ENCODE measurements around the gene DPYSL3.

DPYSL3 gene

GRCh38 chr5:147434049-147434448 is 75.8 kb downstream of the DPYSL3 start:
- no peak for DNase-seq

- no peak for DNase-seq
Measured at GRCh38 chr5:147432323-147432722, 77.5 kb downstream of the DPYSL3 start.

- no peak for DNase-seq
Measured at GRCh38 chr5:147431586-147431985, 78.3 kb downstream of the DPYSL3 start.

GRCh38 chr5:147430628-147431027 is 79.2 kb downstream of the DPYSL3 start:
- DNase-seq: no peak

GRCh38 chr5:147427521-147428401 is 82.1 kb downstream of the DPYSL3 start:
- DNase-seq: no peak

GRCh38 chr5:147426640-147427327 is 83.1 kb downstream of the DPYSL3 start:
- DNase-seq: no peak

- no peak for DNase-seq
Measured at GRCh38 chr5:147418613-147419012, 91.3 kb downstream of the DPYSL3 start.

GRCh38 chr5:147417135-147417813 is 92.6 kb downstream of the DPYSL3 start:
- DNase-seq: no peak

GRCh38 chr5:147415651-147416050 is 94.2 kb downstream of the DPYSL3 start:
- no peak for DNase-seq

- DNase-seq: no peak
Measured at GRCh38 chr5:147413266-147413665, 96.6 kb downstream of the DPYSL3 start.

GRCh38 chr5:147412561-147412960 is 97.3 kb downstream of the DPYSL3 start:
- DNase-seq: no peak

GRCh38 chr5:147411359-147412319 is 98.2 kb downstream of the DPYSL3 start:
- DNase-seq: no peak

- DNase-seq: no peak
Measured at GRCh38 chr5:147410496-147411358, 99.1 kb downstream of the DPYSL3 start.

GRCh38 chr5:147408980-147409379 is 100.9 kb downstream of the DPYSL3 start:
- no peak for DNase-seq

- no peak for DNase-seq
Measured at GRCh38 chr5:147407094-147407681, 102.7 kb downstream of the DPYSL3 start.

- DNase-seq: no peak
Measured at GRCh38 chr5:147406636-147407035, 103.2 kb downstream of the DPYSL3 start.

GRCh38 chr5:147404706-147405105 is 105.2 kb downstream of the DPYSL3 start:
- DNase-seq: no peak

GRCh38 chr5:147403651-147404640 is 105.9 kb downstream of the DPYSL3 start:
- no peak for DNase-seq

- DNase-seq: no peak
Measured at GRCh38 chr5:147400881-147401280, 109.0 kb downstream of the DPYSL3 start.

Measured in effector CD8-positive, alpha-beta T cell (primary cell).